ENCODE results near the gene ABR.

The ABR gene

GRCh38 chr17:1119924-1120323, 59.9 kb downstream of the ABR start:
- DNase-seq: no peak

DNA sequence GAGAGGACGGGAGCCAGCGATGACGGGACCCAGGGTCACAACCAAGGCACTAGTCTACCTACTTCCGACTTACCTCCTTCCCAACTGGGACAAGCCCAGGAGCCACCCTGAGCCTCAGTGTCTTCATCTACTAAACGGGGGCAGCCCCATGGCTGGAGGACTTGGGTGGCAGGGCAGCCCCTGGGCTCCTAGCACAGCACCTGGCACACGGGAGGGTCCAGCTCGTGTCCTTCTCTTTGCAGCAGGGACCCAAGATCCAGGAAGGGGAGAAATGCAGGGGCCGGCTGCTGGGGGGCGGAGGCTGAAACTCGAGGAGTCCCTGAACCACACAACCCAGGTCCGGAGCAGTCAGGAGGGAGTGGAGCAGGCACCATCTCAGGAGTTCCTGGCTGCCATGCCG, 63.2 kb downstream of the ABR start:
- no peak for DNase-seq

DNA sequence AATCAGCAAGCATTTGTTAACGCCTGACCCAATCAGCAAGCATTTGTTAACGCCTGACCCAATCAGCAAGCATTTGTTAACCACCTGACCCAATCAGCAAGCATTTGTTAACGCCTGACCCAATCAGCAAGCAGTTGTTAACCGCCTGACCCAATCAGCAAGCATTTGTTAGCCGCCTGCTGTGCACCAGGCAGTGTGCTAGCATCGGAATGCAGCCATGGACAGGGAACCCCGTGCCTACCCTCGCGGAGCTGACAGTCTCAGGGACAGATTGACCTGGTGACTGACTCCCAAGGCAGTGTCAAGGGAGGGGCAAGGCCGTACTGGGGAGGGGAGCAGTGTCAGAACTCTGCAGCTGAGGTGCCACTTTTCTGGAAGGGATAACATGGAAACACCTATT, 66.9 kb downstream of the ABR start:
- no peak for DNase-seq

GRCh38 chr17:1111599-1112443, 68.0 kb downstream of the ABR start:
- DNase-seq: no peak

GRCh38 chr17:1110862-1111598, 68.8 kb downstream of the ABR start:
- peak; percentile 89 for DNase-seq

DNA sequence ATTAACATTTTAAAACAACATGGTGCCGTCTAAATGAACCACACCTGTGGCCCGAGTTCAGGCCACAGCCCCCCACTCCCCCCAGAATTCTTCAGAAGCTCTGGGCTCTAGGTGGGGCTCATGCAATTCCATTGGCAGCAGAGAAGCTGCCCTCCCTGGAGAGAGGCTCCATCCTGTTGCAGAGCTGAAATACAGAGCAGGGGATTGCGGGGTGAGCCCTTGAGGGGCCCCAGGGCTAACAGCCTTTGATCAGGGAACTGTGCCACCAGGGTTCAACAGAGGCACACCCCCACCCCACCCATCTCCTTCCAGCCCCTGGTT, 69.3 kb downstream of the ABR start:
- no peak for DNase-seq

GRCh38 chr17:1109606-1110540, 69.9 kb downstream of the ABR start:
- no peak for DNase-seq

DNA sequence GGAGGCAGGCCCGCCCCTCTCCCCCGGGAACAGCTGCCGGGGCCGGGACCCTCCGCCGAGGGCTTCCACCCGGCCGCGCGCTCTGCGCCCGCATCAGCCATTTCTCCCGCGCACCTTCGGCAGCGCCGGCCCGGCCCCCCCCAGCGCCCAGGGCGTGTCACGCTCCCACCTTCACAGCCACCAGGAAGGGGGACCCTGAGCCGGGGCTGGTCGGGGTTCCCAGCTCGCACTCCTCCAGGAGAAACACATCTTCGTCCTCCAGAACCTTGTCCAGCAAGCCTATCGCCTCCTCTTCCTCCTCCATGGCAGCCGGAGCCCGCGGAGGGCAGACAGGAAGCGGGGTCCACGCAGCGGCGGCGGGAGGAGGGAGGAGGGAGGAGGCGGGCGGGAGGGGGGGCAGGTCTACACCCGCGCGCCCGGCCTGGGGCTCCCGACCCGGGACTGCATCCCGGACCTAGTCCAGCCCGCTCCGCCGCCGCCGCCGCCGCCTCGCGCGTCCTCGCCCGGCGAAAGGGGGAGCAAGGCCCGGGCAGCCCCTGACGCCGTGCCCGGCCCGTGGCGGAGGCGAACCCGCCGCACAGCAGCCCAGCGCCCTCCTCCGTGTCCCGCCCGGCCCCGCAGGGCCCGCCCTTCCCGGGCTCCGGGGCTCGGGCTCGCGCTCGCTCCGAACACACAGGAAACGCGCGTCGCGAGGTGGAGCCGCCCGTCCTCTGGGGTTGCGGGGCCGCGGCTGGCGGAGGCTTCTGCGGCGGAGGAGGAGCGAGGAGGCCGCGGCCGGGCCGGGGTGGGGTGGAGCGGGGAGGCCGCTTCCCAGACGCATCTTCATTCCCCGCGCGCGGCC, 70.8 kb downstream of the ABR start:
- peak; percentile 53 for DNase-seq

GRCh38 chr17:1108478-1108764, 71.4 kb downstream of the ABR start:
- no peak for DNase-seq

GRCh38 chr17:1107777-1108477, 71.9 kb downstream of the ABR start:
- DNase-seq: no peak

DNA sequence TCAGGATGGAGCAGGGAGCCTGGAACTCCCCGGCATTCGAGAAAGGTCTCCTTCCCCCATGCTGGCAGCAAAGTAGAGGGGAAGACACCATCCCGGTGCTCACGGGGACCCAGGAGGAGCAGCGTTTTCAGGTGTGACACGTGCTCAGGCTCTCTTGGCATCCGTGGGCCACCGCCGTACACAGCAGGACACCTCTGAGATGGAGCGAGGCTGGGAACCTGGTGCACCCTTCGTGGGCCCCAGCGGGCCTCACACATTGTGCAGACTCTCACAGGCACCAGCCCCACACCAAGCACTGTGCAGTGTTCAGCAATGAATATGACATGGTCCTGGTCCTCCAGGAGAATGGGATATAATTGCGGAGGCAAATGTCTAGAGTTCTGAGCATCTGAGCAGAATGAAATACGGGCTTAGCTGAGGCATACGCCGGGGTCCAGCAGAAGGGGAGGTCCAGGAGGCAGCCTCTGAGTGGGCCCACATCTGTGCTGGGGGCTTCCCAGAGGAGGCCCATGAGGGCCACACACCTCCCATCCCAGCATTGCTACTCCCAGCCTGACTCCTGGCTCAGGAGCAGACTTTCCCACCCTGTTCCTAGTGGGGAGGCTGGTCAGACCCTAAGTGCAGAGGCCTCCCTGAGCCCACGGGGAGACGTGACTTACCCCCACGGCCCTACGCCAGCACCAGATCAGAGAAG, 72.6 kb downstream of the ABR start:
- DNase-seq: no peak

DNA sequence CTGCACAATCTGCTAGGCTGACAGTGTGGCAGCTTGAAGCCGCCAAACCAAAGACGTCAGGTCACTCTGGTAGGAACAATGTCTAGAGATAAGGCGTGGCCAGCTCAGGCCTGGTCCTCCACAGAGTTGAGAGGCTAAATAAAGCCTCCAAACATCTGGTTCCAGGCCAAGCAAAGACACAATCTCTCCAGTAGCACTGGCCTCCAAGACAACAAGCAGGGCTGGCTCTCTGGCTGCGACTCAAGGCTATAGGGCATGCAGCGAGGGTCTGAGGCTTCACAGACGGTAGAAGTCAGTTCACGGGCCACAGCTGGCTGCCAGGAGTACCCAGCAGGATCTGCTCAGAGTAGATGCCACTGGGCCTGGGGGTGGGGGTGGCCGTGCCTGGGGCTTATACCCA, 75.6 kb downstream of the ABR start:
- DNase-seq: no peak

GRCh38 chr17:1100382-1100781, 79.4 kb downstream of the ABR start:
- no peak for DNase-seq

- no peak for DNase-seq
Measured at GRCh38 chr17:1099242-1099641, 80.5 kb downstream of the ABR start.

- peak; percentile 32 for DNase-seq
Measured at GRCh38 chr17:1097972-1098744, 81.6 kb downstream of the ABR start.

DNA sequence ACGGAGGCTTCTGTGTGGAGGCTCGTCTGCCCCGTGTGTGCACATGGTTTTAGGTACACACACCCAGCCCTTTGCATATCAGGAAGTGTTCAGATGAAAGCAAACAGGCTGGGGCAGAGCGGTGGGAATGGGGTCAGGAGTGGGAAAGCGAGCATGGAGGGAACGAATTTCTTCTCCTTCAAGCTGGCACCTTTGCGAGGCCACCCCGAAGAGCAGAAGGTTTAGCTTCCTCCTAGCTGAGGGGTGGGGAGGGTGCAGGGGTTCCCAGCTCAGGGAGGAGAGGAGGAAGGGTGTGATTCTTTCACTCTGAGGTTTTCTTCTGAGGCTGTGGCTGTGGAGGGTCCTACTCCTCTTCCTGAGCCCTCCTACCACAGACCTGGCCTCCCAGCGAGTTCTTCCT, 83.6 kb downstream of the ABR start:
- DNase-seq: no peak

DNA sequence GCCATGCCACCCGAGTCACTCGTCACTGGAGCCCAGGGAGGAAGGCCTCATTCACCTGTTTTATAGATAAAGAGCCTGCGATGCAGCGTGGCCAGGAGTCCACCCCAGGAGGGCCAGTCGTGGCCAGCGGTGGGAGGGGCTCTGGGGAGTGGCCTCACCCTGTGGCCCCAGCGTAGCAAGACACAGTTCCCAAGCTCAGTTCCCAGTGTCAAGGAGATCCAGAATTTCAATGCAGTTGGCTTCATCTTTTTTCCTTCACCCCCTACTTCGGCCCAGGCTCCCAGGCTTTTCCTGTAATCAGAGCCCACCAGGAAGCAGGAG, 84.0 kb downstream of the ABR start:
- no peak for DNase-seq

GRCh38 chr17:1095090-1095852, 84.5 kb downstream of the ABR start:
- DNase-seq: no peak

DNA sequence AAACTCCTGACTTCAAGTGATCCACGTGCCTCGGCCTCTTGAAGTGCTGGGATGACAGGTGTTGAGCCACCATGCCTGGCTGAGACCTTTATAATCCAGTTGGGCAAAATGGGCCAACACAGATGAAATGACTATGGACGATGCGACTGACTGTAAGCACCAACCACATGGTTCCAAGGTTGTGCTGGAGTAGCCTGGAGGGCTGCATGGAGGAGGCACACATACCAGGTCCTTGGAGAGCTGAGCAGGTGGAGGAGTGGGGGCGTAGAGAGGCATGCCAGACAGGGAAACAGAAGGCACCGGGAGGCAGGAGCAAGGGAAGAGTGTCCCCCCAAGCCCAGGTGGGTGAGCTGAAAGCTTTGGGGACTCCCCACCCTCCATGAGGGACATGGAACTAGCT, 85.2 kb downstream of the ABR start:
- no peak for DNase-seq

DNA sequence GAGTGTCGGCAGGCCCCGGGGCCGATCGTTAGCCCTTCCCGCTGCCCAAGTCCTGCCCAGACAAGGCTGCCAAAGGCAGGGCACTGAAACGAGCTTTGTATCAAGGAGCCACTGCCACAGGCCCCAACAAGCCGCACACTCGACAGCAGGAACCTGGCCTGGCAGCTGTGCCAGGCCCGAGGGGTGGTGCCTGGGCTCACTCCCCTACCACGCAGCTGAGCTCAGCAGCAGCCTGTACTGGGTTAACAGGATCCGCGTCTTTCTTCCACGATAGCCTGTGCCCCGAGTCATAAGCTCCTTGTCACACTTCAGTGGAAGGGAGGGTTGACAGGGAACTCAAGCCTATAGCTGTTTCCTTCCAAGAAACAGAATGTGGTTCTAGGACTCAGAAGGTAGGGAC, 87.9 kb downstream of the ABR start:
- no peak for DNase-seq
